Cortex of kidney (tissue), 1 donor: ENCODE measurements around the gene DPH7.
"Not testable (repeated sequence)": the region's sequence is repeated elsewhere in the genome, so short reads cannot be mapped to it uniquely, and the experiment has no call there.

Experiments used
- DNase-seq: peaks from one replicate; lab custom pipeline; 2025; lab: John Stamatoyannopoulos, UW

DPH7 gene

DNA sequence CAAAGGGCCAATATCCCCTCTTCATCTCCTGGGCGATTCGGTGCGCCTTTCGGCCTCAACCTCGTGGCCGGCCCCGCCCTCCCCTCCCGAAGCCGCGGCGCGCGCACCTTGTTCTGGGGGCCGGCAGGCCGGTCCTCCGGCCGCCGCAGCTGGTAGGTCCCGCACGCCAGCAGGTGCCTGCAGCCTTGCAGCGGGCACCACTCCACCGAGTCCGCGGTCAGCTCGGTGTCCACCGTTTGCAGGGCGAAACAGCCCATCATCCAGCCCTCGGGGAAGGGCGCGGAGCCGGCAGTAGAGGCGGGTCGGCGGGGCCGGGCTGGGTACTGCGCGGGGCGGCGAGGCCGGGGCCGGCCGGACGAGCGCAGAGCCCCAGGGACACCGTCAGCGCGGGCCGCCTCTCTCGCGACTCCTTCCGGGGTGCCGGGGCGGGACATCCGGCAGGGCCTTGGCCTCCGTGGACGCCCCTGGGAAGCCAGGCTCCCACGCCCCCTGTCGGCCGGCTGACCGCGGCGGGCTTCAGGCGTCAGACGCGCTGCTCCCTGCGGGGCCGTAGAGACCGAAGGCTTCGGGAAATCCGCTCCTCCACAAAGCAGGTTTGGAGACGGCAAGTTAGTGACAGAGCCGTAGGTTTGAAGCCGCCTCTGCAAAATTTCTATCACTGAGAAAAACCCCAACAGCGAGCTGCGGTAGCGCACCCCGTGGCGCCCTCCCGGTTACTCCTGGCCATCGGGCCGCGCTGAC, at the start of gene DPH7:
Gene DPH7, minus strand, starts transcription at position 408 of the 741 bp plus-strand sequence. Its CDS starts 148 bp downstream, at position 260.
- peak; percentile 72 for DNase-seq

DNA sequence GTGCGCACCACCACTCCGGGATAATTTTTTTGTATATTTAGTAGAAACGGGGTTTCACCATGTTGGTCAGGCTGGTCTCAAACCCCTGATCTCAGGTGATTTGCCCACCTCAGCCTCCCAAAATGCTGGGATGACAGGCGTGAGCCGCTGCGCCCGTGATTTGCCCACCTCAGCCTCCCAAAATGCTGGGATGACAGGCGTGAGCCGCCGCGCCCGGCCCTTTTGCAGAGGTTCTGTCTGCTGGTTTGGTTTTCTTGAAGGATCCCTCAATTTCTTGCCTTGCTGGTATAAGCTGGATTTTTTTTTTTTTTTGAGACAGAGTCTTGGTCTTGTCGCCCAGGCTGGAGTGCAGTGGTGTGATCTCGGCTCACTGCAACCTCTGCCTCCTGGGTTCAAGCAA, 48.7 kb upstream of the DPH7 start:
- DNase-seq = not testable (repeated sequence)

DNA sequence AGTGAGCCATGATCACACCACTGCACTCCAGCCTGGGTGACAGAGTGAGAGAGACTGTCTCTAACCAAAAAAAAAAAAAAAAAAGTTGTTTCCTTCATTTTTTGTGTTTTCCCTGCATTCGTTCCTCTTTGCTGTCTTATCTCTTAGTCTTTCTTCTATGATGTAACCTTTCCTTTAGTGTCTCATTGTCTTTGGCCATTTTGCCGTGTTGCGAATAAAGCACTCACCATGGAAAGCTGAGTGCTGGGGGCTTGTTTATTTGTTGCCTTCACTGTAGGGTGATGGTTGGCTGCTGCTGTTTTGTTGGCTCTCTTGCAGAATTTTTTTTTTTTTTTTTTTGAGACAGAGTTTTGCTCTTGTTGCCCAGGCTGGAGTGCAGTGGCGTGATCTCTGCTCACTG, 47.7 kb upstream of the DPH7 start:
- no peak for DNase-seq

DNA sequence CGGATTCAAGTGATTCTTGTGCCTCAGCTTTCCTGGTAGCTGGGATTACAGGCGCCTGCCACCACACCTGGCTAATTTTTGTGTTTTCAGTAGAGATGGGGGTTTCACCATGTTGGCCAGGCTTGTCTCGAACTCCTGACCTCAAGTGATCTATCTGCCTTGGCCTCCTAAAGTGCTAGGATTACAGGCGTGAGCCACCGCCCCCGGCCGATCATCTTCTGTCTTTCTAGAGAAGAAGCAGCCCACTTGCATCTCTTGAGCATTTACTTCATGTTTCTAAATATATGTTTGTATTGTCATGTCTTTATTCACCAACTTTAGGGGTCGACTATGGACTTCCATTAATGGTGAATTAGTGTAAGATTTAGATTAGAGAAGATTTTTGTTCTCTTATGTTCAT, 43.5 kb upstream of the DPH7 start:
- DNase-seq = not testable (repeated sequence)

DNA sequence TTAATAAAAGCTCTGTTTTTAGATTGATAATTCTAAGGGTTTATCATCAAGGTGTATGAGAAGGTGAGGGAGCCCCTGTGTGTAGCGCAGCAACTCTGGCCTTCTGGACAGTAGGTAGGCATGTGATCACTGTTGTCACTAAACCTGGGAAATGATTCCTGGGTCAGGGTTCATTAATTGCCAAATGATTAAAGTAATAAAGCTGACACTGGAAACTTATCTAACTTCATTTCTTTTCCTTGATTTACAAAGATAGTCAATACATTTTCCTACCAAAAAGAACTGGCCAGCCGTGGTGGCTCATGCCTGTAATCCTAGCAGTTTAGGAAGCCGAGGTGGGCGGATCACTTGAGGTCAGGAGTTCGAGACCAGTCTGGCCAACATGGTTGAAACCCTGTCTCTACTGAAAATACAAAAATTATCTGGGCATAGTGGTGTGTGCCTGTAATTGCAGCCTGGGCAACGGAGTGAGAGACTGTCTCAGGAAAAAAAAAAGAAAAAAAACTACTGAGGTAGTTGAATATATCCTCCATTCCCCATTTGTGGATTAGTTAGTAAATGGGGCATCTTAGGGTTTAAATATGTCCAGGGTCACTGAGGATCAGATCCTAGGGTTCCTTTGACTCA, 42.5 kb upstream of the DPH7 start:
- no peak for DNase-seq

DNA sequence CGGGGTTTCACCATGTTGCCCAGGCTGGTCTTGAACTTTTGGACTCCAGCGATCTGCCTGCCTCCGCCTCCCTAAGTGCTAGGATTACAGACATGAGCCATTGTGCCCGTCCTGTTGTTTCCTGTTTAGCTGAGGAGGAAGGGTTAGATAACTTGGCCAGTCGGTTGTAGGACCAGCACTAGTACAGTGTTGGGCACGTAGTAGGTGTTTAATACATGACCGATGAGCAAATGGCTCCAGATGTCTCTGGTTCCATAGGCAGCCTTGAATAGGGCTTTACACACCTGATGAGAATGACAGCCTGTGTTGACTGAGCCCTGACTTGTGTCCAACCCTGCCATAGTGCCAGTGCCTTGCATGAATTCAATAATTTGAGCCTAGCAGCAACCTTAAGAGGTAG, 41.9 kb upstream of the DPH7 start:
- no peak for DNase-seq

DNA sequence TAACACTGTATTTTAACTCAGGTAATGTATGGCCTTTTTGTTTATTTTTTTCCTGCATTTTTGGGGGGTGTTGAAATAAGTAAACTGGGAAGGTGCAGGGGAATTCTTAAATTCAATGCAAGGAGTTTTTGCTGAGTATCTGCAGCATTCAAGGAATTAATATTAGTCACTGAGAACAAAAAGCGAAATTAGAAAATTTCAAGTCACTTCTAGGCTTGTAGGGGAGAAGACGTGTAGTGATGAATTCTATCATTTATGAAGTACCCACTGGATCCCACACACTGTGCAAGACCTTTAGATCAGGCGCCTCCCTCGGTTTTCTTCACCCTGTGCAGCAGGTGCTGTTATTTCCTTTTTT, 41.3 kb upstream of the DPH7 start:
- no peak for DNase-seq

DNA sequence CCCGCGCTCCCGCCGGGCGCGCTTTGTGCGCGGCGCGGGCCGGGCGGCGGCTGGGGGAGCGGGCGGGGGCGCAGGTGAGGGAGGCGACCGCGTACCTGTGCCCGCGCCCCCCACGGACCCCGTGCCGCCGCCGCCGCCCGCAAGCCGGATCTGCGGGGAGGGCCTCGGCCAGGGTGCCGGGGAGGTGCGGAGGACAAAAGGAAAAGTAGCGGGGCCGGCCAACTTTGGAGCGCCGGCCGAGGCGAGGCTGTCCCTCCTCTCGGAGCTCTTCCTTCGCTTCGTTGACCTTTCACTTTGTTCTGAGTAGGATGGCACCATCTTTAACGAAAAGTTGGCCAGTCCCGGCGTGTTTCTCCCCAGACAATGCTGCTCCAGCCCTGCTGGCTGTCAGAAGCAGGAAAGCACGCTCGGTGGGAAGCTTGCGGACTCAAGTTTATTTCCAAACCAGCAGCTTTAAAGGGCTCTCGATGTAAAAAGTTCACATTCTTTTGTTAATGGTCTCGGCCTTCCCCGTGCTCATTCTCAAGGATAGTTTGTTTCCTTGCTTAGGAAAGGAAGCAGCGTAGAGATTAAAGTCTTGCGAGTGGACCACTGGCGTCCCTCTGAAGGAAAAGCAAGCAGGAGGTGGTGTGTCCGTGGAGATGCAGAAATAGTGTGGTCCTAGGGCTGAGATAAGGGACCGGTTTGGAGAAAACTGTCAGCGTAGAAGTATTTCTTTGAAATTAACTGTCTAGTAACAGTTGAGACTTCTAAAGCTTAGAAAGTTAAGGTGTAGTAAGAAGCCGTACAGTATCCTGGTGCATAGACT, 40.7 kb upstream of the DPH7 start:
- DNase-seq = no peak

DNA sequence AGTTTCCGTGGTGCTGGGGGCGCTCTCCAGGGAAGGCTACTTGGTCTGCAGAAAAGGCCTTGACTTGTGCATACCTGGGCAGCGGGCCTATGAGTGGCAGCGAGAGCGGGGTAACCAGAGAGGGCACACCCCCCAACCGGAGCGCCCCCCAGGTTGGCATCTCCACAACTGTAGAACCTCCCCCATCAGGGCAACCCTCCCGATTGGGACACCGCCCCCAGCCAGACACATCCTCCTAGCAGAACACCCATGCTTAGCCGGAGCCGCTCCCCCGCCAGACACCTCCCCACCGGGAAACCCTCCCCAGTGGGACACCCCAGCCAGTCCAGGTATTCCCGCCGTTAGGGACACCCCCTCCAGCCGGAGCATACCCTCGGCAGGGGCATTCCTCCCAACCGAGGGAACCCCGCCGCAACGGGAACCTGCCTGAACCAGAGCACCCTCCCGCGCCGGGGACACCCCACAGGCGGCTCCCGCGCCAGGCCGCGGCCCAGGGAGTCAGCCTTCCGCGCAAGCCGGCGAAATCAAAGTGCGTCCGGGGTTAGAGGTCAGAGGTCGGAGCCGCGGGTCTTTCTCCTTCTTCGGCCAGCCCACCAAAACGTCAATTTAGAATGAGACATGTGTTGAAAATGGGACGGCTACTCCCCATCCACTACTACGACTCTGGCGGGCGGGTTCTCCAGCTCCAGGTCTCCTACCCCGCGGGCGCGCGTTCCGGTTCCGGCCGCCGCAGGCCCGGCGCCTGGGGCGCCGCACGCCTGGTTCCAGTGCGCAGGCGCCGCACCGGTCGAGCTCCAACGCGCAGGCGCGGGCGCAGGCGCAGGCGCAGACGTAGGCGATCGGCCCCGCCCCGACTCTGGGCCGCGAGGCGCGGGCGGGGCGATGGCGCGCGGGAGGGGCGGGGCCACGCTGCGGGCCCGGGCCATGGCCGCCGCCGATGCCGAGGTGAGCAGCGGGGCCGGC, 39.7 kb upstream of the DPH7 start, which contains the start of gene EHMT1:
Gene EHMT1, plus strand, starts transcription at position 901 of the 963 bp plus-strand sequence. Its CDS starts 24 bp downstream, at position 925.
- DNase-seq = no peak

DNA sequence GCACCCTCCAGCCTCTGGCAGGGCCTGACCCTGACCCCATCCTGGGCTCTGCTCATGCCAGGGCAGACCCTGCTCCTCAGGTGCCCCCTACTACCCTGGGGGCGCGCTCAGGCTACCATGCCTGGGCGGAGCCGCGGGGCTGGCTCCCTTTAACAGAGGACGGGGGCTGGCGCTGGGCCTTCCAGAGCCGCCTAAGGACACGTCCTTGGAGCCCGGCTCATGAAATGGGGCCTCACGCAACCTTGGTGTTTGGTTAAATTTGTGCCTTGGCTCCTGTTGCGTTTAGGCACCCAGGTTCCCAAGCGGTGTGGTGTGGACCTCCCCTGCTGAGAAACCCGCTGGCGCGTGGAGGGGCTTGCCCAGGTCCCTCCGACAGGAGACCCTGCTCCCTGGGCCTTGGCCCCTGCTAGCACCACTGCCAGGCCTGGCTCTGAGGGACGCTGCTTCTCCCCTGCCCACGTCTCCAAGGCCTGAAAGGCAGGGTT, 36.7 kb upstream of the DPH7 start:
- DNase-seq = no peak

DNA sequence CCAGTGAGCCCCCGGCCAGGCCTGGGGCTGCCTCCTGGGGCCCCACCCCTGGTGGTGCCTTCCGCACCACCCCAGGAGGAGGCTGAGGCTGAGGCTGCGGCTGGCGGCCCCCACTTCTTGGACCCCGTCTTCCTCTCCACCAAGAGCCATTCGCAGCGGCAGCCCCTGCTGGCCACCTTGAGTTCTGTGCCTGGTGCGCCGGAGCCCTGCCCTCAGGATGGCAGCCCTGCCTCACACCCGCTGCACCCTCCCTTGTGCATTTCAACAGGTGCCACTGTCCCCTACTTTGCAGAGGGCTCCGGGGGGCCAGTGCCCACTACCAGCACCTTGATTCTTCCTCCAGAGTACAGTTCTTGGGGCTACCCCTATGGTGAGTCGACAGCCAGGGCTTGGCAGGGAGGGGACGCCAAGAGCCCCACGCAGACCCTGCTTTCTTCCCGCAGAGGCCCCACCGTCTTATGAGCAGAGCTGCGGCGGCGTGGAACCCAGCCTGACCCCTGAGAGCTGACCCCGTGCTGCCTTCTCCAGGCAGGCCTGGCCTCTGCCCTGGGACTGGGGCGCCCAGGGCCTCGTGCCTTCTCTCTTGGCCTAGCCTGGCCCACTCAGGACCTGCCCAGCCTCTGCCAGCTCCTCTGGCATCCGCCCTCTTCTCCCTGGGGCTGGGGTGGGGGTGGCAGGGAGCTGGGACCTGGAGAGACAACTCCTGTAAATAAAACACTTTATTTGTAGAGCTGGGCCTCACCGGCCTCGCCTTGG, 36.1 kb upstream of the DPH7 start:
- no peak for DNase-seq

DNA sequence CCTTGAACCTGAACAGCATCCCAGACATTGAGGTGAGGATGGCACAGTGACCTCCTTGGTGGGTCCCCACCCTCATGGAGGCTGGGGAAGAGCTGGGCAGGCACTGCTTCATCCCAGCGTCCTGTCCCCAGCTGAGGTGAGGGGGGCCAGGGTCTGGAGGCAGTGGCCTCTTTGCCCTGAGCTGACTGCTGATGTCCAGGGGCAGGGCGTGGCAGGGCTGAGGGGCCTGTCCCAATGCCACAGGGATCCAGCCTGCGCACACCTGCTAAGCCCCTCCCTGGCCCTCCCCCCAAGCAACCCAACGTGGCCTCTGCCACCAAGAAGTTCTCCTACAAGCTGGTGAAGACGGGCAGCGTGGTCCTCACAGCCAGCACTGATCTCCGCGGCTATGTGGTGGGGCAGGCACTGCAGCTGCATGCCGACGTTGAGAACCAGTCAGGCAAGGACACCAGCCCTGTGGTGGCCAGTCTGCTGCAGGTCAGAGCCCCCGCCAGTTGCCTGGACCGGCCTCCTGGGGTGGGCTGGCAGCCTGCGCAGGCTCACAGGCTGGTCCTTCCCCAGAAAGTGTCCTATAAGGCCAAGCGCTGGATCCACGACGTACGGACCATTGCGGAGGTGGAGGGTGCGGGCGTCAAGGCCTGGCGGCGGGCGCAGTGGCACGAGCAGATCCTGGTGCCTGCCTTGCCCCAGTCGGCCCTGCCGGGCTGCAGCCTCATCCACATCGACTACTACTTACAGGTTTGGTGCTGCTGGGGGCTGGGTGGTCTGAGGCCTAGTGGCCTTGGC, 35.2 kb upstream of the DPH7 start:
- DNase-seq = no peak

DNA sequence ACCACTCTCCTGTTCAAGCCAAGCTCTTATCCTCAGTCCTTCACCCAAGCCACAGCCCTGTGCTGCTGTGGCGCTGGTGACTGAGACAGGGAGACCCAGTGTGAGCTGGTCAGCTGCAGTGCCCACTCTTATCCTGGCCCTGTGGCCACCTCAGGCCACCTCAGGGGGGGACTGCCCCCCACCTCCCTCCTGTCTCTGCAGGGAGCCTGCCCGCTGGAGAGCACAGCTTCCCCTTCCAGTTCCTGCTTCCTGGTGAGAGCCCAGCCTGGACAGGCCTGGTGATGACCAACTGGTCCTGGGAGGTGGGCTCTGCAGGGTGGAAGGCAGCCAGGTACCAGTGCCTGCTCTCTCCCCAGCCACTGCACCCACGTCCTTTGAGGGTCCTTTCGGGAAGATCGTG, 34.5 kb upstream of the DPH7 start:
- no peak for DNase-seq

DNA sequence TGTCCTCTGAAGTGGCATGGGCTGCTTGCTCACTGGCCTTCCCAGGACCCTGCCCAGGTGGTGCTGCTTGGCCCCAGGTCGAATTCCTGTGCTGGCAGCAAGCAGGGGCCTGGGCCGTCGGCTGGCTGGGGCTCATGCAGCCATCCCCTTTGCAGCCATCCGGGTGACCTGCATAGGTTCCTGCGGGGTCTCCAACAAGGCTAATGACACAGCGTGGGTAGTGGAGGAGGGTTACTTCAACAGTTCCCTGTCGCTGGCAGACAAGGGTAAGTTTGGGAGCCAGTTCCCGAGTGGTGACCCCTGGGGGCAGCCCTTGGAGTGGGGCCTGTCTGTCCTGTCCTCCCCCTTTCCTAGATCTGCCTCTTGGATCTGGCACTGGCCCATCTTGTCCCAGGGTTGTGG, 34.0 kb upstream of the DPH7 start:
- no peak for DNase-seq

DNA sequence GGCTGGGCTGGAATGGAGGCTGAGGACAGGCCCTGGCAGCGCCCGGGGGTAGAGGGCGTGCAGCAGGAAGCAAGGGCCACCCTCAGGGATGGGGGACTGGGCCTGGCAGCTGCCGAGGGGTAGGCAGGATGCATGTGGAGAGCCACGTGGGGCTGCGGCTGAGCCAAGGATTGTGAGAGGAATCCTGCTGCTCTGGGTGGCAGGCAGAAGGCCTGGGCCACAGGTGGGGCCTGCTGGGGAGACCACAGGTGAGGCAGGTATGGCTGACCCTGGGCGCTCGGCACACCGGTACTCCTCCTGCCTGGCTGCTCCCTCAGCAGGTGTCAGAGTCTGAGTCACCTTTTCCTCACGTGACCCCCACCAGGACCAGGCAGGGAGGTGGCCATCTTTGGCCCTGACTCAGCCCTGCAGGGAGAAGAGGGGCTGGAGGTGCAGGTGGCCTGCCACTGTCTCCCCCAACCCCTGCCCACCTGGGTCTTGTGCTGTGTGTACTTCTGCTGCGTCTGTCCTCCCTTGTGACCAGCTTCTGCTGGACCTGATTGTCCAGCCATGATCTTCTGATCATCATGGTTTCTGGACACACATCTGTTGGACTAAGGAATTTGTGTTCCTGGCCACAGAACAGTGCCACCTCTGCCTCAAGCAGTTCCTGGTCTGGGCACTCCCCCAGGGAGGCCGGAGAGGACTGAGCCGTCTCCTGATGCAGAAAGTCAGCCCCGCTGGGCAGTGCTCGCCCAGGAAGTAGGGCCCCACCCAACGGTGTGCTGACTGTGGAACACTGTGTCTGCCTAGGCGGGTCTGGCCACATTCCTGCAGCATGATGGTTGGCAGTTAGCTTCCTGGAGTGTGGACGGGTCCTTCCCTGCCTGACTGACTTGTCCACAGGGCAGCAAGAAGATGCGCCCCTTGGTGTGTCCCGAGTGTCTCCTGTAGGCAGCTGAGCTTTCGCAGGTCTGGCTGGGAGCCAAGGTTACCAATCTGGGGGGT, 33.2 kb upstream of the DPH7 start:
- no peak for DNase-seq

DNA sequence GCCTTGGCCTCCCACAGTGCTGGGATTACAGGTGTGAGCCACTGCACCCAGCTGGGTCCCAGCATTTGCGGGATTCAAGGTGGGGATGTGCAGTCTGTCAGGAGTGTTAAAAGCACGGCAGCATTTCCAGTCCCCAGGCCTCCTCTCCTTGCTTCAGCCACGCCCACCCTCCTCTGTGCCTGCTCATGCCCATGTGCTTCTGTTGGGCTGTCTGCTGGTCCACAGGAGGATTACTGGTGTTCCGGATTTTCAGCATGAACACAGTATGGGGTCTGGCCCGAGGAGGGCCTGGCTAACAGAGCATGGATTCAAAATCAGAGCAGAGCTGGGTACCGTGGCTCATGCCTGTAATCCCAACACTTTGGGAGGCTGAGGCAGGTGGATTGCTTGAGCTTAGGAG, 32.2 kb upstream of the DPH7 start:
- DNase-seq = no peak

DNA sequence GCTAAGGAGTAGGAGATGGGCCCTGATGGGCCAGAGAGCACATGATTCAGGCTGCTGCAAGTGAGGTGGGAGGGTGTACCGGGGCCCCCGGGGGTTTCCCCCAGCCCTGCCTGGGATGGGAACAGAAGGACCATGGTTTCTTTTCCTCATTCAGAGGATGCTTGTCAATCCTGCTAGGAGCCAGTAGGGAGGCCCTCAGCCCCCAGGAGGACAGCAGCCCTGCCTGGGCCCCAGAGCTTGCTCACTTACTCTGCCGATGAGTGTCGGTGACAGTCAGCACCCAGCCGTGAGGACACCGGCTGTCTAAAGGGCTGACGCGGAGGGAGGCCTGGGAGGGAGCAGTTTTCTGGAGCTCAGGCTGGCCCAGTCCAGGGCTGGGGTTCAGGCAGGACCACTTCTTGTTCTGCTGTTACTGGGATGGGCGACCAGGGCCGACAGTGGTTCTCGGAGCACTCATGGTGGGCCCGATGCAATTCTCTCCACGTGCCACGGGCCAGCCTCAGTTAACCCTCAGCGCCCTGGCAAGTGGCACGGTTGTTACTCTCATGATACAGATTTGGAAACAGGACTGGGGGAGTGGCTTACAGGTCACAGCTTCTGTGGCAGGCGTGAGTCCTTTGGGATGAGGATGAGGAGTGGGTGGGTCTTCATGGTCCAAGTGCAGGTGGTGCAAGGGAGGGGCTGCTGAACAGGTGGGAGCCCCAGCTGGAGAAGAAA, 28.6 kb upstream of the DPH7 start:
- no peak for DNase-seq

DNA sequence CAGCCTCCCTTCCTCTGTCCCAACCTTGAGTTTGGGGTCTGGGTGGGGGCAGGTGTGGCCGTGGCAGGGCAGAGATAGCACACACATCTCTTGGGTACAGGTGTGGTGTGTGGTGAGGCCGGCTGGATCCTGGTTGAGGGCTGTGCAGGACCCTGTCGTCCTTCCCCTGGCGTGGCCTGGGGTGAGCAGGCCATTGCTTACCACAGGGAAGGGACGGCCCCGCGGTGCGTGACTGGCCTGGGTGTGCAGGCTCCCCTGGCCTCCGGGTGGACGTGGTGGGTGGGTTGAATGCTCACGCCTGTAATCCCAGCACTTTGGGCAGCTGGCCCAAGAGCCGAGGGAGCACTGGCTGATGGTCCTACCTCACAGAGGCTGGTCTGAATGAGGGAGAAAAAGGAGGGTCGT, 28.0 kb upstream of the DPH7 start:
- DNase-seq = no peak
